NCI-H2171 (cell line): ENCODE measurements around the gene PRKCG.

Experiments
- DNase-seq: peaks from one replicate; lab custom pipeline; 2025; lab: John Stamatoyannopoulos, UW

PRKCG gene

DNA sequence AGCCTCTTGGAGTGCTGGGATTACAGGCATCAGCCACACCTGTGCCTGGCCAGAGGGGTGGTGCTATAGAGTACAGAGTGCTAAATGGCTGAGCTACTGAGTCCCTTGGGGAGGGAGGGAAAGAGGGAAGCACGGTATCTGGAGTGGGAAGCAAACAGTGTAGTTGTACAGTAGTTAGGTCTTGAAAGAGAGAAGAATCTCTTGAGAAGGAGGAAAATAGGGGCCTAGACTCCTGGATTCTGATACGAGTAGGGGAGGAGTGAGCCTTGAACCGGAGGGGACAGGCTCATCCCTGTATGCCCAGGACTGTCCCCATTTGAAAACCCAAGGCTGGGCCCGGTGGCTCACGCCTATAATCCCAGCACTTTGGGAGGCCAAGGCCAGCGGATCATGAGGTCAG lies 9.2 kb upstream of the PRKCG start:
- DNase-seq, result no peak

- no peak for DNase-seq
Measured at GRCh38 chr19:53873773-53874605, 8.0 kb upstream of the PRKCG start.

DNA sequence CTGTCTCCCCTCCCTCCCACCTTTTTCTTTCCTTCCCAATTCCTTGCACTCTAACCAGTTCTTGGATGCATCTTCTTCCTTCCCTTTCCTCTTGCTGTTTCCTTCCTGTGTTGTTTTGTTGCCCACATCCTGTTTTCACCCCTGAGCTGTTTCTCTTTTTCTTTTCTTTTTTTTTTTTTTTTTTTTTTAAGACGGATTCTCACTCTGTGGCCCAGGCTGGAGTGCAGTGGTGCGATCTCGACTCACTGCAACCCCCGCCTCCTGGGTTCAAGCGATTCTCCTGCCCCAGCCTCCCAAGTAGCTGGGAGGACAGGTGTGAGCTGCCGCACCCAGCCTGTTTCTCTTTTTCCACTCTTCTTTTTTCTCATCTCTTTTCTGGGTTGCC lies 7.4 kb upstream of the PRKCG start:
- no peak for DNase-seq

DNA sequence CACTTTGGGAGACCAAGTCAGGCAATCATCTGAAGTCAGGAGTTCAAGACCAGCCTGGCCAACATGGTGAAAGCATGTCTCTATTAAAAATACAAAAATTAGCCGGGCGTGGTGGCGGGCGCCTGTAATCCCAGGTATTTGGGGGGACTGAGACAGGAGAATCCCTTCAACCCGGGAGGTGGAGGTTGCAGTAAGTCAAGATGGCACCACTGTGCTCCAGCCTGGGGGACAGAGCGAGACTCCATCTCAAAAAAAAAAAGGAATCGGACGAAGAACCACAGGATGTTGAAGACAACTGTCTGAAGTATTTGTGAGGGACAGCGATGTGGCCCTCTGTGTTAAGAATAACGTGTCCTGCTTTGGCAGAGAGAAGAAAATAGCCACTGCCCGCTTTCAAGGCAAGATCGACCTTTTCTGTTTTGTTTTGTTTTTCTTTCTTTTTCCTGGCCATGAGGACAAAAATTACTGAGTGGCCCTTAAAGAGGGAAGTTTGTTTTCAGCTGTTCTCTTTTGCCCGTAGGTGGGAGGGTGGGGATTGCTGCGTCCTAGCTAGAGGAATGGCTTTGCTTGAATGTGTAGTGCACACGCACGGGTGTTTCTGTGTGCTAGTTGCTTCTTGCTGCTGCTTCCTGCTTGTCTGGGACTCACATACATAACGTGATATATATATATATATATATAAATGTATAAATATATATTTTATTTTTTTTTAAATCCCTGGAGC lies 6.2 kb upstream of the PRKCG start:
- no peak for DNase-seq

- no peak for DNase-seq
Measured at GRCh38 chr19:53876651-53877224, 5.3 kb upstream of the PRKCG start.

GRCh38 chr19:53877361-53877766 lies 4.6 kb upstream of the PRKCG start:
- no peak for DNase-seq

DNA sequence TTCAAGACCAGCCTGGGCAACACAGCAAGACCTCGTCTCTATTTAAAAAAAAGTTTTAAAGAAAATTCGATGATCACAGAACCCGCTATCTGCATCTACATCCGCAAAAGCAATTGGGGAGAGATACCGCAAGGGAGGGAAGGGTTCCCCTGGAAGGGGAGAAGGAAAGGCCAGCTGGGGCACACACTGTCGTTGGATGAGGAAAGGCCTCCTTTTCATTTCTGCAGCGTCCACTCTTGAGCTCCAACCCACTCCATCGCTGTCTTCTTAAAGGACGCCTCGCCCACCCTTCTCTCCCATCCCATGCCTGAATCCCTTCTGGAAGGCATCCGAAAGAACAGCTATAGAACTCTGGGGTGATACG lies 3.2 kb upstream of the PRKCG start:
- DNase-seq, result no peak

GRCh38 chr19:53879140-53880081 lies 2.6 kb upstream of the PRKCG start:
- peak; percentile 72 for DNase-seq

DNA sequence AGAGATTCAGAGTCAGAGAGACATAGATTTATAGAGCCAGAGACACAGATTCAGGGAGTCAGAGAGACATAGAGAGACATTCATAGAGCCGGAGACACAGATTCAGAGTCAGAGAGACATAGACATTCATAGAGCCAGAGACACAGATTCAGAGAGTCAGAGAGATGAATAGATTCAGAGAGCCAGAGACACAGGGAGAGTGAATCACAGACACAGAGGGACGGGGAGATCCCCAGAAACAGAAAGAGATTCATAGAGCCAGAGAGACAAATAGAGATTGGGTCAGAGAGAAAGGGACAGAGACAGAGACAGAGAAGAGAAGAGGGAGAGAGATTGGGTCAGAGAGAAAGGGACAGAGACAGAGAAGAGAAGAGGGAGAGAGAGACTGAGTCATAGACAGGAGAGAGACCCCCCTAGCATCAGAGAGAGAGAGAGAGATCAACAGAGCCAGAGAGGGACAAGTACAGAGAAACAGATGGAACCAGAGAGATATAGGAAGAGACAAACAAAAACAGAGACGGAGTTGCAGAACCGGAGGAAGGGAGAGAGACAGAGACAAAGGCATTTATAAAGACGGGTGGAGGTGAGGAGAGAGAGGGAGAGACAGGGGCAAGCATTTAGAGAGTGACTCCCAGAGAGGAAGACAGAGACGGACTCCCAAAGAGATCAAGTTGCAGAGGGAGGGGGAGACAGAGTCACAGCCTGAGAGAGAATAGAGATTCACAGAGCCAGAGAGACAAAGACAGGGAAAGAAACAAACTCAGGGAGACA lies 1.1 kb upstream of the PRKCG start:
- DNase-seq, result no peak

GRCh38 chr19:53882391-53883050 lies 524 bp downstream of the PRKCG start:
- no peak for DNase-seq

- DNase-seq, result no peak
Measured at GRCh38 chr19:53883231-53883661, 1.2 kb downstream of the PRKCG start.

DNA sequence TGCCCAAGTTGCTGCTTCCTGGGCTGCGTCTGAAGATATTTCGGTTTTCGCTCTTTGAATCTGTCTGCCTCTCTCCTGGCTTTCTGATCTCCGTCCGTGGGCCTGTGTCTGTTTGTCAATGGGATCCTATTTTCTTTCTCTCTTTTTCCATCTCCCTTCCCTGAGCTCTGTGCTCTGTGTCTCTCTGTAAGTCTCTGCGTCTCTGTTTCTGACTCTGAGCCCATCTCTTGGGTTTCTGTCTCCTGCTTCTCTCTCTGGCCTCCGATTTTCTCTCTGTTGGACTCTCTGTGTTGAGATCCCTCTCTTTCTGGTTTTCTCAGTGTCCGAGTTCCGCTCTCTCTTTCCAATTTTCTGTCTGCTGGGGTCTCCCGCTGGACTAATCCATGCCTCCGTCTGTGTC lies 1.7 kb downstream of the PRKCG start:
- no peak for DNase-seq

- DNase-seq, result no peak
Measured at GRCh38 chr19:53884256-53884655, 2.3 kb downstream of the PRKCG start.

GRCh38 chr19:53885036-53885435 lies 3.0 kb downstream of the PRKCG start:
- no peak for DNase-seq

GRCh38 chr19:53892301-53892980 lies 10.4 kb downstream of the PRKCG start:
- no peak for DNase-seq

DNA sequence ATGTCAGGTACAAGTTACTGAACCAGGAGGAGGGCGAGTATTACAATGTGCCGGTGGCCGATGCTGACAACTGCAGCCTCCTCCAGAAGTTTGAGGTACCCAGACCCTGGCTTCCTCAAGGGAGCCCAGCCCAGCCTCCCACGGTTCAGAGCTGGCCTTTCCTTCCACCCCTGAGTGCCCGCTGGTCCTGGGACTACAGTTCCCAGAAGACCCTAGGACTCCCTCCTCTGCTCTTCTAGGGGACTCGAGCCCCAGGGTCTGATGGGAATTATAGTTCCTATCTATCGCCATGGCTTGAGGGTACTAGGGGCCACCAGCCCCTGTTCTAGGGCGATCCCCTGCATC lies 11.0 kb downstream of the PRKCG start:
- no peak for DNase-seq

GRCh38 chr19:53894707-53895106 lies 12.7 kb downstream of the PRKCG start:
- no peak for DNase-seq

DNA sequence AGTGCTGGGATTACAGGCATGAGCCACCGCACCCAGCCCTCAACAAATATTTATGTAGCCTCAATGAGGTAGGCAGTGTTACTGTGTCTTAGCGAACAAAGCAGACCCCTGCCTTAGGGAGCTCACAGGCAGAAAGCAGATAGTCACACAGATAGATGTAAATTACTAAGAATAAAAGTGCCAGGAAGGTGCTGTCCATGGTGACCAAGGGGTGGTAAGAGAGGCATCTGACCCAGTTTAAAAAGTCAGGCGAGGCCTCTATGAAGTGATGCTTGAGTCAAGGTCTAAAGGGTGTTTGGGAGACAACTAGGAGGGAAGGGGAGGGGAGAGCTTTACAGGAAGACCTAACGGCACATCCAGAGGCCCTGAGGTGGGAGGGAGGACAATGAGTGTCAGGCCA lies 14.7 kb downstream of the PRKCG start:
- no peak for DNase-seq

DNA sequence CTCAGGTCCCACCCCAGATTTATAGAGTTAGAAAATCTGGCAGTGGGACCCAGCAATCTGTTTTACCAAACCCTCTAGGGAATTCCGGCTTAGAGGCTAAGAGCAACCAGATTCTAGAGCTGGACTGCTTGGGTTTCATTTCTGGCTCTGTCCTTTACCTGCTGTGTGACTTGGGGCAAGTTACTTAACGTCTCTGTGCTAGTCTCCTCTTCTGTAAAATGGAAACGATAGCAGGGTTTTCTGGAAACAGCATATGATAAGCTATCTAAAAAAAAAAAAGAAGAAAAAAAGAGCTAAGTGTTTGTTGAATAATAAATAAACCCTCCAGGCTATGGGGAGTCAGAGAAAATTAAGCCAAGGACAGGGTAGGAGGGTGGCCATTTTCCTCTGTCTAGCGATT lies 15.5 kb downstream of the PRKCG start:
- DNase-seq, result no peak

DNA sequence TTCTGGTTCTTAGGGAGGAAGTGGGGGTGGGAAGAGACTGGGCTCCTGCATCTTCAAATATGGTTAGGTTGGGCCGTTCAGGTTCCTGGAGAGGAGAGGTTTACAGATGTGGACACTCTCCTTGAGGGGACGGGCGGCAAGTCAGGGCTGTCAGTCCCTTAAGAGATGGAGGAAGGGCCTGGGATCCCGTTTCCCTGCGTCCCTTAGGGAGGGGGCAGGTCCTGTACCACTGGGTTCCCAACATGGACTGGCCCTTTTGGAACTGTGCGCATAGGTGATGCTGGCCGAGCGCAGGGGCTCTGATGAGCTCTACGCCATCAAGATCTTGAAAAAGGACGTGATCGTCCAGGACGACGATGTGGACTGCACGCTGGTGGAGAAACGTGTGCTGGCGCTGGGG lies 16.2 kb downstream of the PRKCG start:
- no peak for DNase-seq
